Neural cell (in vitro differentiated cells): ENCODE data around the gene ARMH1.

Experiments
- EP300 ChIP-seq: fragments of 450-650 bp; conservative IDR thresholded peaks from 2 replicates; pipeline ENCODE4 v1.6.1; 2014; ENCODE audit warnings: antibody characterized with exemption, mild to moderate bottlenecking, moderate library complexity; ENCODE audit not compliant: poor library complexity, severe bottlenecking
- TF ChIP-seq, protein P1 (sequence below): IDR thresholded peaks from 2 replicates; pipeline ENCODE4 v1.6.1; 2012; ENCODE audit warnings: borderline replicate concordance

DNA sequence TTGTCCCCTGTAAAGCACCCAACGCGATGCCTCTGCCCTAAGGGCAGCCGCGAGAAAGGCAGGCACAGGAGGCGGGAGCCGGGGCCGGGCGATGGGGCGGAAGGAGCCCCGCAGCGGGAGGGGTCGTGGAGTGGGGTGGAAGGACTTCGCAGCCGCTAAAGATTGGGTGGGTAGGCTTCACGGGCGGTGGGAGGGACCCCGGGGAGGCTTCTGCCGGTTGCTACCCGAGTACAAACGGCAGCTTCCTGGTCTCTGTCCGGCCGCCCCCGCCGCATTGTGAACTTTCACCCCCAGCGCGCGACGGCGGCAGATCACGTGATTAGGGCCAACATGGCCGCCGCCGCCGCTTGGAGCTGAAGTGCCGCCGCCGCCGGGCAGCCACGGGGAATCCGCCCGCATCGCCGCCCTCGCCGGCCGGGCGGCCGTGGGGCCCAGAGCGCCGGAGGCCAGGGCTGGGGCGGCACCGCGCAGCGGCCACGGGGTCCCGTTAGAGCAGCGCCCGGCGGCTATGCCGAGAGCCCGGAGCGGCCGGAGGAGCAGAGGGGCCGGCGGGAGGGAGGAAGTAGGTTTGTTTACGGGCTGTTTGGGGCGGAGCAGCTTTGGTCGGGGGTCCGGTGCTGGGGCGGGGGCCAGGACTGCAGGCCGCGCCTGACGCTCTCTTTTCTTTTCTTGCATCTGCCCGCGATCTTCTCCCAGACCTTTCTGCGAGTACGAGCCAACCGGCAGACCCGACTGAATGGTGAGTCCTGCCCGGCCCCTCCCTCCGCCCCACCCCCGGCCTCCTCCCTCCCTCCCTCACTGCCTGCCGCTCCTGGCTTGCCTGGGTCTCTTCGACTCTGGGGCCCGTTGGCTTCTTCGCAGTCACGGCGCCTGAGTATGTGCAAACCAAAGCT lies 42.6 kb upstream of the ARMH1 start:
- TF ChIP-seq EP300, result peak; percentile 65
- TF ChIP-seq, protein P1, sequence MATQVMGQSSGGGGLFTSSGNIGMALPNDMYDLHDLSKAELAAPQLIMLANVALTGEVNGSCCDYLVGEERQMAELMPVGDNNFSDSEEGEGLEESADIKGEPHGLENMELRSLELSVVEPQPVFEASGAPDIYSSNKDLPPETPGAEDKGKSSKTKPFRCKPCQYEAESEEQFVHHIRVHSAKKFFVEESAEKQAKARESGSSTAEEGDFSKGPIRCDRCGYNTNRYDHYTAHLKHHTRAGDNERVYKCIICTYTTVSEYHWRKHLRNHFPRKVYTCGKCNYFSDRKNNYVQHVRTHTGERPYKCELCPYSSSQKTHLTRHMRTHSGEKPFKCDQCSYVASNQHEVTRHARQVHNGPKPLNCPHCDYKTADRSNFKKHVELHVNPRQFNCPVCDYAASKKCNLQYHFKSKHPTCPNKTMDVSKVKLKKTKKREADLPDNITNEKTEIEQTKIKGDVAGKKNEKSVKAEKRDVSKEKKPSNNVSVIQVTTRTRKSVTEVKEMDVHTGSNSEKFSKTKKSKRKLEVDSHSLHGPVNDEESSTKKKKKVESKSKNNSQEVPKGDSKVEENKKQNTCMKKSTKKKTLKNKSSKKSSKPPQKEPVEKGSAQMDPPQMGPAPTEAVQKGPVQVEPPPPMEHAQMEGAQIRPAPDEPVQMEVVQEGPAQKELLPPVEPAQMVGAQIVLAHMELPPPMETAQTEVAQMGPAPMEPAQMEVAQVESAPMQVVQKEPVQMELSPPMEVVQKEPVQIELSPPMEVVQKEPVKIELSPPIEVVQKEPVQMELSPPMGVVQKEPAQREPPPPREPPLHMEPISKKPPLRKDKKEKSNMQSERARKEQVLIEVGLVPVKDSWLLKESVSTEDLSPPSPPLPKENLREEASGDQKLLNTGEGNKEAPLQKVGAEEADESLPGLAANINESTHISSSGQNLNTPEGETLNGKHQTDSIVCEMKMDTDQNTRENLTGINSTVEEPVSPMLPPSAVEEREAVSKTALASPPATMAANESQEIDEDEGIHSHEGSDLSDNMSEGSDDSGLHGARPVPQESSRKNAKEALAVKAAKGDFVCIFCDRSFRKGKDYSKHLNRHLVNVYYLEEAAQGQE, result peak; percentile 24
